HepG2 (cell line): ENCODE results near the gene SEC24A. TPM values are rescaled to one million over a fixed set of nuclear protein-coding genes. Genes with fewer than 3 reads are reported as not detected.

Experiments used
- BORCS8-MEF2B ChIP-seq: sonication (generic); formaldehyde crosslinking; IDR thresholded peaks from 2 replicates; pipeline ENCODE4 v1.8.0; 2022; ENCODE audit warnings: mild to moderate bottlenecking, missing genetic modification reagents
- CTCF ChIP-seq: sonication (generic); formaldehyde crosslinking; IDR thresholded peaks from 2 replicates; pipeline ENCODE4 v1.5.0; 2020; ENCODE audit warnings: mild to moderate bottlenecking, missing genetic modification reagents, moderate library complexity
- GZF1 ChIP-seq: sonication (generic); formaldehyde crosslinking; IDR thresholded peaks from 2 replicates; pipeline ENCODE4 v1.5.1; 2020; ENCODE audit warnings: mild to moderate bottlenecking, missing genetic modification reagents
- HBP1 ChIP-seq: IDR thresholded peaks from 2 replicates; pipeline ENCODE4 v1.6.1; 2016; ENCODE audit warnings: low read depth, control low read depth
- HNRNPLL ChIP-seq: fragments of 200-400 bp; formaldehyde crosslinking; IDR thresholded peaks from 2 replicates; pipeline ENCODE4 v1.6.1; 2017; ENCODE audit warnings: mild to moderate bottlenecking, low read depth, low read length; ENCODE audit not compliant: poor library complexity, severe bottlenecking
- NFYB ChIP-seq: sonication (generic); formaldehyde crosslinking; IDR thresholded peaks from 2 replicates; pipeline ENCODE4 v1.4.0; 2020; ENCODE audit warnings: missing genetic modification reagents
- NR1H2 ChIP-seq: sonication (generic); formaldehyde crosslinking; IDR thresholded peaks from 2 replicates; pipeline ENCODE4 v1.8.1; 2022; ENCODE audit warnings: low read depth, missing genetic modification reagents, borderline replicate concordance
- PAWR ChIP-seq: sonication (generic); formaldehyde crosslinking; IDR thresholded peaks from 2 replicates; pipeline ENCODE4 v1.4.0; 2020; ENCODE audit warnings: missing genetic modification reagents, mild to moderate bottlenecking, borderline replicate concordance
- RXRA ChIP-seq: sonication (generic); formaldehyde crosslinking; IDR thresholded peaks from 2 replicates; pipeline ENCODE4 v1.5.1; 2020; ENCODE audit warnings: missing genetic modification reagents
- TOE1 ChIP-seq: sonication (generic); formaldehyde crosslinking; IDR thresholded peaks from 2 replicates; pipeline ENCODE4 v1.4.0; 2020; ENCODE audit warnings: mild to moderate bottlenecking, missing genetic modification reagents
- YEATS2 ChIP-seq: sonication (generic); formaldehyde crosslinking; IDR thresholded peaks from 2 replicates; pipeline ENCODE4 v1.4.0; 2020; ENCODE audit warnings: missing genetic modification reagents, borderline replicate concordance
- ZBTB49 ChIP-seq: sonication (generic); formaldehyde crosslinking; IDR thresholded peaks from 2 replicates; pipeline ENCODE4 v1.4.0; 2020; ENCODE audit warnings: missing genetic modification reagents, borderline replicate concordance
- ZNF12 ChIP-seq: sonication (generic); formaldehyde crosslinking; IDR thresholded peaks from 2 replicates; pipeline ENCODE4 v1.5.0; 2020; ENCODE audit warnings: missing genetic modification reagents
- ZNF850 ChIP-seq: sonication (generic); formaldehyde crosslinking; conservative IDR thresholded peaks from 2 replicates; pipeline ENCODE4 v1.9.0; 2021; ENCODE audit warnings: mild to moderate bottlenecking, missing genetic modification reagents
- polyA plus RNA-seq, 8 experiments: library from polyadenylated mRNA; depleted of rRNA in 3 of 8; stranded (reverse) in 7 of 8; unstranded in 1 of 8; fragments of >200 nt; fragmentation: Illumina TruSeq in 4 of 8; extraction: Trizol in 4 of 8; gene quantifications; 2 replicates each; pipeline versions ENCODE4 v1.2.1 to v1.2.3, GENCODE V29; 2011 to 2016; ENCODE audit warnings: low read depth in 4 of 8, missing spikeins in 1 of 8, mixed read lengths in 1 of 8; ENCODE audit not compliant: insufficient read depth in 1 of 8
- total RNA-seq, 5 experiments: library from RNA; depleted of rRNA; stranded (reverse); fragments of >200 nt; fragmentation: Illumina TruSeq; extraction: Trizol; gene quantifications; 2 replicates each; pipeline ENCODE4 v1.2.3, GENCODE V29; 2016; ENCODE audit warnings: low read depth in 1 of 5
- TF ChIP-seq, protein P1 (sequence below): IDR thresholded peaks from 2 replicates; pipeline ENCODE4 v1.6.1; 2016; ENCODE audit warnings: missing compliant biosample characterization, missing genetic modification reagents, borderline replicate concordance
- TF ChIP-seq, protein P2 (sequence below), 2 experiments: sonication (generic) in 1 of 2; formaldehyde crosslinking in 1 of 2; IDR thresholded peaks; 2 replicates each; pipeline versions ENCODE4 v1.4.0 to v1.6.1; 2018 to 2020; ENCODE audit warnings: missing genetic modification reagents in 2 of 2, borderline replicate concordance in 1 of 2, low read depth in 1 of 2, mild to moderate bottlenecking in 1 of 2, missing biosample characterization in 1 of 2
- TF ChIP-seq, protein P3 (sequence below): sonication (generic); formaldehyde crosslinking; IDR thresholded peaks from 2 replicates; pipeline ENCODE4 v1.4.0; 2020; ENCODE audit warnings: missing genetic modification reagents

Gene SEC24A
- total and polyA plus RNA-seq, 2 of the 13 experiments (the other 11 are each of a cell fraction or from before 2014, with no cell fraction given): 30.5 to 56.8 TPM

- TF ChIP-seq CTCF (CRISPR knock-in tag) (peak; percentile 97), HNRNPLL (peak; percentile 76), NFYB (CRISPR knock-in tag) (peak; percentile 45; the same call in 1 of the 2 replicates), ZNF850 (CRISPR knock-in tag) (no peak), YEATS2 (CRISPR knock-in tag) (peak; percentile 95), ZBTB49 (CRISPR knock-in tag) (no peak), RXRA (CRISPR knock-in tag) (peak; percentile 84), ZNF12 (peak; percentile 63), TOE1 (CRISPR knock-in tag) (no peak), NR1H2 (CRISPR knock-in tag) (no peak), GZF1 (CRISPR knock-in tag) (no peak), HBP1 (CRISPR knock-in tag) (peak; percentile 64; the same call in 1 of the 2 replicates), BORCS8-MEF2B (CRISPR knock-in tag) (peak; percentile 96), PAWR (CRISPR knock-in tag) (0 out of 2 replicates have a peak, but pooled peaks have one; percentile 57)
- TF ChIP-seq, protein P1, sequence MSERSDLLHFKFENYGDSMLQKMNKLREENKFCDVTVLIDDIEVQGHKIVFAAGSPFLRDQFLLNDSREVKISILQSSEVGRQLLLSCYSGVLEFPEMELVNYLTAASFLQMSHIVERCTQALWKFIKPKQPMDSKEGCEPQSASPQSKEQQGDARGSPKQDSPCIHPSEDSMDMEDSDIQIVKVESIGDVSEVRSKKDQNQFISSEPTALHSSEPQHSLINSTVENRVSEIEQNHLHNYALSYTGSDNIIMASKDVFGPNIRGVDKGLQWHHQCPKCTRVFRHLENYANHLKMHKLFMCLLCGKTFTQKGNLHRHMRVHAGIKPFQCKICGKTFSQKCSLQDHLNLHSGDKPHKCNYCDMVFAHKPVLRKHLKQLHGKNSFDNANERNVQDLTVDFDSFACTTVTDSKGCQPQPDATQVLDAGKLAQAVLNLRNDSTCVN (CRISPR knock-in tag): peak; percentile 78; the same call in 1 of the 2 replicates
- TF ChIP-seq, protein P2, sequence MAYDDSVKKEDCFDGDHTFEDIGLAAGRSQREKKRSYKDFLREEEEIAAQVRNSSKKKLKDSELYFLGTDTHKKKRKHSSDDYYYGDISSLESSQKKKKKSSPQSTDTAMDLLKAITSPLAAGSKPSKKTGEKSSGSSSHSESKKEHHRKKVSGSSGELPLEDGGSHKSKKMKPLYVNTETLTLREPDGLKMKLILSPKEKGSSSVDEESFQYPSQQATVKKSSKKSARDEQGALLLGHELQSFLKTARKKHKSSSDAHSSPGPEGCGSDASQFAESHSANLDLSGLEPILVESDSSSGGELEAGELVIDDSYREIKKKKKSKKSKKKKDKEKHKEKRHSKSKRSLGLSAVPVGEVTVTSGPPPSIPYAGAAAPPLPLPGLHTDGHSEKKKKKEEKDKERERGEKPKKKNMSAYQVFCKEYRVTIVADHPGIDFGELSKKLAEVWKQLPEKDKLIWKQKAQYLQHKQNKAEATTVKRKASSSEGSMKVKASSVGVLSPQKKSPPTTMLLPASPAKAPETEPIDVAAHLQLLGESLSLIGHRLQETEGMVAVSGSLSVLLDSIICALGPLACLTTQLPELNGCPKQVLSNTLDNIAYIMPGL (CRISPR knock-in tag; IDR thresholded peaks at IDR 0.05; ENCODE audit: borderline replicate concordance in 1 of 2, low read depth in 1 of 2): peak; percentile 97 to 98
- TF ChIP-seq, protein P3, sequence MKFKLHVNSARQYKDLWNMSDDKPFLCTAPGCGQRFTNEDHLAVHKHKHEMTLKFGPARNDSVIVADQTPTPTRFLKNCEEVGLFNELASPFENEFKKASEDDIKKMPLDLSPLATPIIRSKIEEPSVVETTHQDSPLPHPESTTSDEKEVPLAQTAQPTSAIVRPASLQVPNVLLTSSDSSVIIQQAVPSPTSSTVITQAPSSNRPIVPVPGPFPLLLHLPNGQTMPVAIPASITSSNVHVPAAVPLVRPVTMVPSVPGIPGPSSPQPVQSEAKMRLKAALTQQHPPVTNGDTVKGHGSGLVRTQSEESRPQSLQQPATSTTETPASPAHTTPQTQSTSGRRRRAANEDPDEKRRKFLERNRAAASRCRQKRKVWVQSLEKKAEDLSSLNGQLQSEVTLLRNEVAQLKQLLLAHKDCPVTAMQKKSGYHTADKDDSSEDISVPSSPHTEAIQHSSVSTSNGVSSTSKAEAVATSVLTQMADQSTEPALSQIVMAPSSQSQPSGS (CRISPR knock-in tag): peak; percentile 88; the same call in 1 of the 2 replicates
These were observed 89.8 kb downstream of the SEC24A start, which contains the start of gene CAMLG (continued) for GRCh38 chr5:134738133-134738962.
